Esophagus muscularis mucosa (tissue), 4 donors: ENCODE results near the gene USP25. TPM values are rescaled to one million over a fixed set of nuclear protein-coding genes. Genes with fewer than 3 reads are reported as not detected.
"Not testable (repeated sequence)": the region's sequence is repeated elsewhere in the genome, so short reads cannot be mapped to it uniquely, and the experiment has no call there.

Experiments used
- DNase-seq: peaks from one replicate; pipeline ENCODE4 v3.0.0-alpha.2; 2017; ENCODE audit errors: extremely low spot score
- H3K27ac ChIP-seq, 4 donors: fragments of 200-600 bp; sonication (generic); replicated peaks in 1 of 4; 1 replicate in 3 of 4; 2 replicates in 1 of 4; pipeline ENCODE4 v1.5.1; 2016 to 2019; ENCODE audit warnings: mild to moderate bottlenecking in 1 of 4
- H3K27me3 ChIP-seq, 4 donors: fragments of 200-600 bp; sonication (generic); one replicate each; pipeline versions ENCODE4 v1.5.1 to v1.6.0; 2016 to 2019
- H3K36me3 ChIP-seq, 4 donors: fragments of 200-600 bp; sonication (generic); one replicate each; pipeline ENCODE4 v1.5.1; 2016 to 2019
- H3K4me1 ChIP-seq, 4 donors: fragments of 200-600 bp; sonication (generic); one replicate each; pipeline ENCODE4 v1.5.1; 2016 to 2019
- H3K4me3 ChIP-seq, 4 donors: fragments of 200-600 bp; sonication (generic); 1 replicate in 2 of 4; 2 replicates in 2 of 4; pipeline ENCODE4 v1.5.1; 2016 to 2019; ENCODE audit warnings: mild to moderate bottlenecking in 4 of 4, moderate library complexity in 1 of 4
- H3K9me3 ChIP-seq, 4 donors: fragments of 200-600 bp; sonication (generic); 1 replicate in 3 of 4; 2 replicates in 1 of 4; pipeline ENCODE4 v1.5.1; 2016 to 2019
- CTCF ChIP-seq, 3 experiments: fragments of 200-600 bp in 2 of 3; fragments of 450-650 bp in 1 of 3; sonication (generic) in 2 of 3; IDR thresholded peaks; one replicate each; pipeline ENCODE4 v1.5.1; 2017 to 2019; ENCODE audit warnings: antibody characterized with exemption in 3 of 3, mild to moderate bottlenecking in 2 of 3, moderate library complexity in 1 of 3
- EP300 ChIP-seq: sonication (generic); formaldehyde crosslinking; IDR thresholded peaks from one replicate; pipeline ENCODE4 v1.6.1; 2017; ENCODE audit warnings: antibody characterized with exemption
- POLR2A ChIP-seq: fragments of 450-650 bp; IDR thresholded peaks from one replicate; pipeline ENCODE4 v1.6.1; 2017; ENCODE audit warnings: antibody characterized with exemption, moderate library complexity, mild to moderate bottlenecking, low read depth
- POLR2AphosphoS5 ChIP-seq, 2 donors: sonication (generic); formaldehyde crosslinking; IDR thresholded peaks; one replicate each; pipeline ENCODE4 v1.6.1; 2017; ENCODE audit warnings: antibody characterized with exemption in 2 of 2
- WGBS: methylation state at CpG from one replicate; pipeline ENCODE4 v1.1.5; 2018; 5-methylcytosine and 5-hydroxymethylcytosine counted together
- intact Hi-C: fragments of 100-400 bp; cut with DNase I; formaldehyde crosslinking; loops from one replicate; pipeline ENCODE4 v1.15.1; 2023
- total RNA-seq, 4 donors: library from RNA; depleted of rRNA; stranded (reverse); fragments of >200 nt; gene quantifications; one replicate each; pipeline versions ENCODE4 v1.1.0 to v1.2.1, GENCODE V29; 2016

The USP25 gene
- total RNA-seq, 4 donors from 2014 or later, result 48.2 to 75.1 (median 60.0) TPM

- DNase-seq, result no peak
- H3K27me3 ChIP-seq, result no peaks in the 10 kb centered on the region
- no peak for TF ChIP-seq POLR2A
- TF ChIP-seq CTCF (IDR thresholded peaks at IDR 0.05), result no peak
- TF ChIP-seq EP300, result no peak
- TF ChIP-seq POLR2AphosphoS5 (IDR thresholded peaks at IDR 0.05), result no peak
- H3K36me3 ChIP-seq, result no peaks in the 10 kb centered on the region
- H3K9me3 ChIP-seq, result no peaks in the 10 kb centered on the region
- intact Hi-C loops, result no loop called here
- 88% methylated on average over 2 of the region's 2 CpGs for WGBS
- peaks cover 40 to 85% (median 70%) of the 10 kb centered on the region in 4 donors for H3K4me1 ChIP-seq
- H3K27ac ChIP-seq, result no peak overlapping the region
- no peak overlapping the region for H3K4me3 ChIP-seq
These were observed 5.6 kb downstream of the USP25 start for GRCh38 chr21:15735409-15735808.

GRCh38 chr21:15735931-15736330 lies 6.1 kb downstream of the USP25 start:
- H3K36me3 ChIP-seq, H3K9me3 ChIP-seq, H3K4me3 ChIP-seq, intact Hi-C loops, DNase-seq, H3K27me3 ChIP-seq, H3K27ac ChIP-seq: not testable (repeated sequence)
- peaks cover 46 to 89% (median 74%) of the 10 kb centered on the region in 4 donors for H3K4me1 ChIP-seq
- WGBS, result 56% methylated on average over 4 of the region's 4 CpGs

- 88% methylated on average over 10 of the region's 10 CpGs for WGBS
- peaks cover 51 to 91% (median 83%) of the 10 kb centered on the region in 4 donors for H3K4me1 ChIP-seq
- H3K9me3 ChIP-seq, H3K36me3 ChIP-seq, H3K4me3 ChIP-seq, H3K27ac ChIP-seq, DNase-seq, intact Hi-C loops, H3K27me3 ChIP-seq: not testable (repeated sequence)
These were observed 9.0 kb downstream of the USP25 start for GRCh38 chr21:15738779-15739178.

- no peaks in the 10 kb centered on the region for H3K27me3 ChIP-seq
- TF ChIP-seq CTCF (IDR thresholded peaks at IDR 0.05), result no peak
- no peaks in the 10 kb centered on the region for H3K9me3 ChIP-seq
- intact Hi-C loops, result no loop called here
- H3K36me3 ChIP-seq, result no peaks in the 10 kb centered on the region
- H3K4me1 ChIP-seq, result peaks cover 47 to 82% (median 77%) of the 10 kb centered on the region in 4 donors
- 88% methylated on average over 3 of the region's 3 CpGs for WGBS
- DNase-seq, result no peak
- H3K27ac ChIP-seq, result no peak overlapping the region
- no peak overlapping the region for H3K4me3 ChIP-seq
These were observed 10.6 kb downstream of the USP25 start for GRCh38 chr21:15740383-15740782.

GRCh38 chr21:15741510-15741909 lies 11.7 kb downstream of the USP25 start:
- no peak for DNase-seq
- Histone ChIP-seq H3K4me3 (no peak overlapping the region), H3K27me3 (no peaks in the 10 kb centered on the region), H3K27ac (no peak overlapping the region), H3K36me3 (no peaks in the 10 kb centered on the region), H3K9me3 (no peaks in the 10 kb centered on the region), H3K4me1 (peaks cover 40 to 72% (median 66%) of the 10 kb centered on the region in 4 donors)
- WGBS, result 17% methylated on average over 1 of the region's 1 CpG
- no peak for TF ChIP-seq POLR2AphosphoS5 (IDR thresholded peaks at IDR 0.05)
- TF ChIP-seq CTCF (IDR thresholded peaks at IDR 0.05), result no peak
- TF ChIP-seq EP300, result no peak
- no peak for TF ChIP-seq POLR2A
- intact Hi-C loops, result no loop called here

- no peaks in the 10 kb centered on the region for H3K27me3 ChIP-seq
- H3K4me1 ChIP-seq, result peaks cover 38 to 65% (median 63%) of the 10 kb centered on the region in 4 donors
- no peaks in the 10 kb centered on the region for H3K36me3 ChIP-seq
- DNase-seq, result no peak
- WGBS, result 65% methylated on average over 4 of the region's 4 CpGs
- intact Hi-C loops, result no loop called here
- H3K4me3 ChIP-seq, result no peak overlapping the region
- H3K27ac ChIP-seq, result no peak overlapping the region
- no peak for TF ChIP-seq POLR2AphosphoS5 (IDR thresholded peaks at IDR 0.05)
- TF ChIP-seq EP300, result no peak
- no peak for TF ChIP-seq CTCF (IDR thresholded peaks at IDR 0.05)
- TF ChIP-seq POLR2A, result no peak
- H3K9me3 ChIP-seq, result no peaks in the 10 kb centered on the region
These were observed 12.4 kb downstream of the USP25 start for GRCh38 chr21:15742052-15742670.
